ENCODE data around the gene FYCO1.
"Not testable (repeated sequence)": the region's sequence is repeated elsewhere in the genome, so short reads cannot be mapped to it uniquely, and the experiment has no call there.

Gene FYCO1

GRCh38 chr3:46010519-46011113 lies 15.0 kb upstream of the FYCO1 start:
- no peak for DNase-seq (ENCODE audit: low read depth)

- DNase-seq (ENCODE audit: low read depth), result no peak
Observed at GRCh38 chr3:46008058-46008457, 12.4 kb upstream of the FYCO1 start.

- no peak for DNase-seq (ENCODE audit: low read depth)
Observed at GRCh38 chr3:46007280-46007679, 11.7 kb upstream of the FYCO1 start.

GRCh38 chr3:46006238-46007032 lies 10.8 kb upstream of the FYCO1 start:
- DNase-seq (ENCODE audit: low read depth), result peak; percentile 73

- DNase-seq (ENCODE audit: low read depth), result not testable (repeated sequence)
Observed at GRCh38 chr3:46003706-46004105, 8.1 kb upstream of the FYCO1 start.

- DNase-seq (ENCODE audit: low read depth), result no peak
Observed at GRCh38 chr3:46001178-46001577, 5.6 kb upstream of the FYCO1 start.

GRCh38 chr3:45997942-45998341 lies 2.3 kb upstream of the FYCO1 start:
- DNase-seq (ENCODE audit: low read depth), result no peak

- DNase-seq (ENCODE audit: low read depth), result not testable (repeated sequence)
Observed at GRCh38 chr3:45997499-45997898, 1.9 kb upstream of the FYCO1 start.

GRCh38 chr3:45994419-45995235 lies 997 bp downstream of the FYCO1 start:
- DNase-seq (ENCODE audit: low read depth), result no peak

GRCh38 chr3:45993421-45994027 lies 2.1 kb downstream of the FYCO1 start:
- no peak for DNase-seq (ENCODE audit: low read depth)

GRCh38 chr3:45992821-45993221 lies 2.8 kb downstream of the FYCO1 start:
- peak; percentile 86 for DNase-seq (ENCODE audit: low read depth)

- no peak for DNase-seq (ENCODE audit: low read depth)
Observed at GRCh38 chr3:45992133-45992729, 3.4 kb downstream of the FYCO1 start.

- no peak for DNase-seq (ENCODE audit: low read depth)
Observed at GRCh38 chr3:45991341-45991740, 4.3 kb downstream of the FYCO1 start.

- no peak for DNase-seq (ENCODE audit: low read depth)
Observed at GRCh38 chr3:45990181-45990580, 5.4 kb downstream of the FYCO1 start.

- peak; percentile 80 for DNase-seq (ENCODE audit: low read depth)
Observed at GRCh38 chr3:45988804-45989203, 6.8 kb downstream of the FYCO1 start.

- no peak for DNase-seq (ENCODE audit: low read depth)
Observed at GRCh38 chr3:45988362-45988761, 7.3 kb downstream of the FYCO1 start.

GRCh38 chr3:45987368-45988291 lies 8.0 kb downstream of the FYCO1 start:
- DNase-seq (ENCODE audit: low read depth), result no peak

GRCh38 chr3:45986303-45986982 lies 9.2 kb downstream of the FYCO1 start:
- no peak for DNase-seq (ENCODE audit: low read depth)

GRCh38 chr3:45985532-45986302 lies 9.9 kb downstream of the FYCO1 start:
- no peak for DNase-seq (ENCODE audit: low read depth)

Data from HS-5 (cell line).